Measurements from ENCODE around the gene CACNA2D2.

CACNA2D2 gene

GRCh38 chr3:50331364-50331907, 172.0 kb downstream of the CACNA2D2 start:
- in situ Hi-C loops (cut with HindIII; ENCODE audit: low sequenced_read_pairs): no loop called here
- DNase-seq (ENCODE audit: low read depth, low spot score): no peak
- no peak for TF ChIP-seq CTCF (IDR thresholded peaks at IDR 0.05; ENCODE audit: low read depth, low read length)
- H3K4me3 ChIP-seq (ENCODE audit: low read depth, low read length): no peak overlapping the region

- no peak for DNase-seq (ENCODE audit: low read depth, low spot score)
- in situ Hi-C loops (cut with HindIII; ENCODE audit: low sequenced_read_pairs): no loop called here
- H3K4me3 ChIP-seq (ENCODE audit: low read depth, low read length): no peak overlapping the region
- no peak for TF ChIP-seq CTCF (IDR thresholded peaks at IDR 0.05; ENCODE audit: low read depth, low read length)
Observed at GRCh38 chr3:50330330-50330729, 173.1 kb downstream of the CACNA2D2 start.

- H3K4me3 ChIP-seq (ENCODE audit: low read depth, low read length): peak within 1 kb of the TSS; percentile 88
- TF ChIP-seq CTCF (IDR thresholded peaks at IDR 0.05; ENCODE audit: low read depth, low read length): no peak
- peak; percentile 96 for DNase-seq (ENCODE audit: low read depth, low spot score)
- in situ Hi-C loops (cut with HindIII; ENCODE audit: low sequenced_read_pairs): no loop called here
Observed at GRCh38 chr3:50327943-50328691, 175.3 kb downstream of the CACNA2D2 start, which contains the start of gene TUSC2. TUSC2 (minus strand) TSS chr3:50328223; CDS start chr3:50328099, 124 bp downstream.

- no peak for TF ChIP-seq CTCF (IDR thresholded peaks at IDR 0.05; ENCODE audit: low read depth, low read length)
- no peak for DNase-seq (ENCODE audit: low read depth, low spot score)
- in situ Hi-C loops (cut with HindIII; ENCODE audit: low sequenced_read_pairs): no loop called here
- H3K4me3 ChIP-seq (ENCODE audit: low read depth, low read length): peak overlapping the region; percentile 88
Observed at GRCh38 chr3:50327129-50327528, 176.3 kb downstream of the CACNA2D2 start.

GRCh38 chr3:50326182-50326541, 177.3 kb downstream of the CACNA2D2 start:
- DNase-seq (ENCODE audit: low read depth, low spot score): no peak
- H3K4me3 ChIP-seq (ENCODE audit: low read depth, low read length): no peak overlapping the region
- TF ChIP-seq CTCF (IDR thresholded peaks at IDR 0.05; ENCODE audit: low read depth, low read length): no peak
- in situ Hi-C loops (cut with HindIII; ENCODE audit: low sequenced_read_pairs): no loop called here

GRCh38 chr3:50325497-50326181, 177.8 kb downstream of the CACNA2D2 start:
- DNase-seq (ENCODE audit: low read depth, low spot score): no peak
- no peak for TF ChIP-seq CTCF (IDR thresholded peaks at IDR 0.05; ENCODE audit: low read depth, low read length)
- H3K4me3 ChIP-seq (ENCODE audit: low read depth, low read length): no peak overlapping the region
- in situ Hi-C loops (cut with HindIII; ENCODE audit: low sequenced_read_pairs): no loop called here

Measured in astrocyte of the spinal cord (primary cell).